Aorta (tissue), 5 donors: Measurements from ENCODE around the gene SMARCA4. TPM values are rescaled to one million over a fixed set of nuclear protein-coding genes. Genes with fewer than 3 reads are reported as not detected.
A peak's percentile ranks its signal among the peaks of the same experiment; 100 is the strongest.

Experiments used
- ATAC-seq: fragments of 200-7000 bp; cut with Tn5 transposase; one replicate; pipeline ENCODE4 v1.9.1; 2022; ENCODE audit warnings: moderate library complexity; ENCODE audit not compliant: low FRiP score
- DNase-seq, 2 donors: peaks; one replicate each; pipeline ENCODE4 v3.0.0-alpha.2; 2020
- H3K27ac ChIP-seq, 2 donors: one replicate each; pipeline ENCODE4 v1.5.1; 2013; ENCODE audit warnings: low read length in 2 of 2, mild to moderate bottlenecking in 2 of 2, moderate library complexity in 2 of 2, control low read depth in 1 of 2, inconsistent platforms in 1 of 2, low read depth in 1 of 2
- H3K27me3 ChIP-seq, 2 donors: one replicate each; pipeline ENCODE4 v1.6.1; 2013; ENCODE audit warnings: control low read depth in 1 of 2, low read length in 1 of 2, mild to moderate bottlenecking in 1 of 2, moderate library complexity in 1 of 2; ENCODE audit not compliant: insufficient read depth in 2 of 2, control insufficient read depth in 1 of 2
- H3K36me3 ChIP-seq, 2 donors: one replicate each; pipeline ENCODE4 v1.6.1; 2013; ENCODE audit warnings: control low read depth in 1 of 2, low read length in 1 of 2, mild to moderate bottlenecking in 1 of 2; ENCODE audit not compliant: insufficient read depth in 2 of 2, control insufficient read depth in 1 of 2
- H3K4me1 ChIP-seq, 2 donors: one replicate each; pipeline ENCODE4 v1.6.1; 2013; ENCODE audit warnings: low read length in 2 of 2, control low read depth in 1 of 2, mild to moderate bottlenecking in 1 of 2, moderate library complexity in 1 of 2; ENCODE audit not compliant: insufficient read depth in 2 of 2, control insufficient read depth in 1 of 2
- H3K4me3 ChIP-seq, 2 donors: one replicate each; pipeline ENCODE4 v1.5.1; 2013; ENCODE audit warnings: low read length in 2 of 2, control low read depth in 1 of 2, mild to moderate bottlenecking in 1 of 2
- H3K9me3 ChIP-seq: one replicate; pipeline ENCODE4 v1.6.1; 2013; ENCODE audit warnings: mild to moderate bottlenecking, low read length; ENCODE audit not compliant: control insufficient read depth
- WGBS, 2 donors: extraction: QIAGEN DNeasy Blood & Tissue Kit; methylation state at CpG; one replicate each; pipeline ENCODE4 v1.1.7; 2013; 5-methylcytosine and 5-hydroxymethylcytosine counted together
- intact Hi-C, 2 donors: fragments of 100-400 bp; cut with DNase I; formaldehyde crosslinking; loops; one replicate each; pipeline versions ENCODE4 v1.14.2 to v1.15.0; 2022
- polyA plus RNA-seq, 2 donors: library from polyadenylated mRNA; stranded (reverse); fragments of 200-250 nt; gene quantifications; one replicate each; pipeline ENCODE4 v1.2.3, GENCODE V29; 2013
- total RNA-seq, 2 donors: library from RNA; stranded (reverse); fragmentation: NEBNext Ultra II Directional; extraction: Animal tissue kit (Norgen Biotek cat#: 25700); gene quantifications; one replicate each; pipeline ENCODE4 v1.2.1, GENCODE V29; 2021
- donor health status: healthy with polysubstance abuse.
- donor health status: Bipolar disorder and iron deficiency.
- donor health status: DM: no; HTN: no; CAD: no.
- donor health status: DM: no; HTN: no; CAD: no.
- donor health status: DM: yes; HTN: yes; CAD: no.

Gene SMARCA4
- total and polyA plus RNA-seq, 4 donors: 17.8 to 67.4 (median 63.4) TPM

GRCh38 chr19:11025997-11026396 is 65.2 kb downstream of the SMARCA4 start:
- H3K36me3 ChIP-seq: peaks cover 0 to 16% of the 10 kb centered on the region in 2 donors
- intact Hi-C loops: no loop called here
- H3K9me3 ChIP-seq: no peaks in the 10 kb centered on the region
- ATAC-seq (no peak), DNase-seq (no peak)
- H3K4me3 ChIP-seq: no peak overlapping the region
- 87 to 90% methylated on average over 16 of the region's 16 CpGs for WGBS, 2 donors
- H3K27me3 ChIP-seq: no peaks in the 10 kb centered on the region
- no peaks in the 10 kb centered on the region for H3K4me1 ChIP-seq
- H3K27ac ChIP-seq: no peak overlapping the region

- no peak for ATAC-seq
- Histone ChIP-seq H3K36me3 (peaks cover 0 to 18% of the 10 kb centered on the region in 2 donors), H3K4me1 (no peaks in the 10 kb centered on the region), H3K9me3 (no peaks in the 10 kb centered on the region), H3K4me3 (no peak overlapping the region), H3K27ac (no peak overlapping the region), H3K27me3 (no peaks in the 10 kb centered on the region)
- 85 to 87% methylated on average over 14 of the region's 14 CpGs for WGBS, 2 donors
- no peak for DNase-seq
- intact Hi-C loops: no loop called here
Observed at GRCh38 chr19:11027381-11027780, 66.6 kb downstream of the SMARCA4 start.

GRCh38 chr19:11028146-11028545 is 67.3 kb downstream of the SMARCA4 start:
- ATAC-seq: no peak
- Histone ChIP-seq H3K27ac (no peak overlapping the region), H3K4me1 (no peaks in the 10 kb centered on the region), H3K9me3 (no peaks in the 10 kb centered on the region), H3K4me3 (no peak overlapping the region), H3K36me3 (peaks cover 0 to 18% of the 10 kb centered on the region in 2 donors), H3K27me3 (no peaks in the 10 kb centered on the region)
- intact Hi-C loops: no loop called here
- DNase-seq: no peak
- WGBS, 2 donors: 92 to 98% methylated on average over 4 of the region's 4 CpGs

GRCh38 chr19:11031421-11032070 is 70.7 kb downstream of the SMARCA4 start:
- Histone ChIP-seq H3K9me3 (no peaks in the 10 kb centered on the region), H3K27ac (no peak overlapping the region), H3K4me3 (no peak overlapping the region), H3K4me1 (no peaks in the 10 kb centered on the region), H3K36me3 (peaks cover 0 to 13% of the 10 kb centered on the region in 2 donors), H3K27me3 (no peaks in the 10 kb centered on the region)
- intact Hi-C loops: loop anchor here (2.0 to 5.0 kb wide), 3 partner anchors 89 to 173 kb away; no protein-coding TSS in a partner anchor
- WGBS, 2 donors: 90% methylated on average over 21 of the region's 21 CpGs
- ATAC-seq (no peak), DNase-seq (no peak)

GRCh38 chr19:11033251-11033650 is 72.4 kb downstream of the SMARCA4 start:
- DNase-seq: no peak
- Histone ChIP-seq H3K27ac (no peak overlapping the region), H3K27me3 (no peaks in the 10 kb centered on the region), H3K4me3 (no peak overlapping the region), H3K4me1 (no peaks in the 10 kb centered on the region), H3K9me3 (no peaks in the 10 kb centered on the region), H3K36me3 (peaks cover 0 to 10% of the 10 kb centered on the region in 2 donors)
- intact Hi-C loops: loop anchor here in 1 of 2 donors (5.0 kb wide), 2 partner anchors 91 to 169 kb away; no protein-coding TSS in a partner anchor
- WGBS, 2 donors: 88 to 91% methylated on average over 22 of the region's 22 CpGs
- ATAC-seq: no peak

- DNase-seq (no peak), ATAC-seq (no peak)
- Histone ChIP-seq H3K9me3 (no peaks in the 10 kb centered on the region), H3K4me1 (no peaks in the 10 kb centered on the region), H3K36me3 (peaks cover 0 to 7% of the 10 kb centered on the region in 2 donors), H3K27me3 (no peaks in the 10 kb centered on the region), H3K27ac (no peak overlapping the region), H3K4me3 (no peak overlapping the region)
- intact Hi-C loops: loop anchor here in 1 of 2 donors (2.0 to 5.0 kb wide), 3 partner anchors 91 to 169 kb away; no protein-coding TSS in a partner anchor
- whole genome bisulfite sequencing, 2 donors: 92 to 95% methylated on average over 35 of the region's 35 CpGs
Observed at GRCh38 chr19:11033763-11034162, 72.9 kb downstream of the SMARCA4 start.

GRCh38 chr19:11034449-11035213 is 73.8 kb downstream of the SMARCA4 start:
- H3K4me3 ChIP-seq: no peak overlapping the region
- no peaks in the 10 kb centered on the region for H3K9me3 ChIP-seq
- no peak for ATAC-seq
- no peak for DNase-seq
- no peaks in the 10 kb centered on the region for H3K4me1 ChIP-seq
- no peaks in the 10 kb centered on the region for H3K27me3 ChIP-seq
- peaks cover 0 to 7% of the 10 kb centered on the region in 2 donors for H3K36me3 ChIP-seq
- 89 to 91% methylated on average over 34 to 38 of the region's 38 CpGs for WGBS, 2 donors
- no peak overlapping the region for H3K27ac ChIP-seq
- intact Hi-C loops: loop anchor here (2.0 to 5.0 kb wide), 6 partner anchors 48 to 168 kb away; no protein-coding TSS in a partner anchor

GRCh38 chr19:11035441-11036377 is 74.9 kb downstream of the SMARCA4 start:
- Histone ChIP-seq H3K4me3 (no peak overlapping the region), H3K27me3 (no peaks in the 10 kb centered on the region), H3K4me1 (no peaks in the 10 kb centered on the region), H3K36me3 (peaks cover 0 to 7% of the 10 kb centered on the region in 2 donors), H3K9me3 (no peaks in the 10 kb centered on the region), H3K27ac (peak overlapping the region in 1 of 2 donors; percentile 46)
- intact Hi-C loops: loop anchor here (2.0 to 5.0 kb wide), 5 partner anchors 47 to 167 kb away; no protein-coding TSS in a partner anchor
- ATAC-seq (peak; percentile 93), DNase-seq (peak; percentile 94 to 97)
- 22 to 23% methylated on average over 15 of the region's 15 CpGs for WGBS, 2 donors
